NCI-H2029 treated with DMSO at 0.1 percent for 48 hours (cell line): ENCODE results near the gene EVA1B.

ENCODE experiments used
- DNase-seq: peaks from one replicate; lab custom pipeline; 2025; lab: John Stamatoyannopoulos, UW

Gene EVA1B

GRCh38 chr1:36279110-36279788 lies 44.2 kb downstream of the EVA1B start:
- no peak for DNase-seq

GRCh38 chr1:36276688-36277087 lies 46.8 kb downstream of the EVA1B start:
- DNase-seq, result no peak

GRCh38 chr1:36274201-36274600 lies 49.2 kb downstream of the EVA1B start:
- no peak for DNase-seq

- DNase-seq, result no peak
Observed at GRCh38 chr1:36273024-36273423, 50.4 kb downstream of the EVA1B start.
